DOHH2 (cell line): Measurements from ENCODE around the gene ROBO1.
"Not testable (repeated sequence)": the region's sequence is repeated elsewhere in the genome, so short reads cannot be mapped to it uniquely, and the experiment has no call there.

ENCODE experiments used
- CTCF ChIP-seq: fragments of 200-600 bp; sonication (generic); IDR thresholded peaks from one replicate; pipeline ENCODE4 v1.5.1; 2014; ENCODE audit warnings: antibody characterized with exemption, mild to moderate bottlenecking, low read depth, low read length; ENCODE audit not compliant: poor library complexity, severe bottlenecking
- EZH2phosphoT487 ChIP-seq: fragments of 200-600 bp; sonication (generic); IDR thresholded peaks from 2 replicates; pipeline ENCODE4 v1.6.1; 2017; ENCODE audit warnings: borderline replicate concordance, mild to moderate bottlenecking, antibody characterized with exemption, low read length, moderate library complexity, mixed read lengths

GRCh38 chr3:78884567-78884966 is 883.2 kb downstream of the ROBO1 start:
- TF ChIP-seq CTCF, EZH2phosphoT487: not testable (repeated sequence)
